Forelimb muscle (tissue), 1 donor: ENCODE measurements around the gene ZNF714. TPM values are rescaled to one million over a fixed set of nuclear protein-coding genes. Genes with fewer than 3 reads are reported as not detected.

Source experiments
- DNase-seq: peaks from one replicate; pipeline ENCODE4 v3.0.0-alpha.2; 2013; ENCODE audit warnings: low read depth
- polyA plus RNA-seq: library from polyadenylated mRNA; unstranded; fragments of 120-200 nt; gene quantifications from one replicate; pipeline ENCODE4 v1.2.1, GENCODE V29; 2013; ENCODE audit not compliant: insufficient read length

Gene ZNF714
- 11.6 TPM for polyA plus RNA-seq

DNA sequence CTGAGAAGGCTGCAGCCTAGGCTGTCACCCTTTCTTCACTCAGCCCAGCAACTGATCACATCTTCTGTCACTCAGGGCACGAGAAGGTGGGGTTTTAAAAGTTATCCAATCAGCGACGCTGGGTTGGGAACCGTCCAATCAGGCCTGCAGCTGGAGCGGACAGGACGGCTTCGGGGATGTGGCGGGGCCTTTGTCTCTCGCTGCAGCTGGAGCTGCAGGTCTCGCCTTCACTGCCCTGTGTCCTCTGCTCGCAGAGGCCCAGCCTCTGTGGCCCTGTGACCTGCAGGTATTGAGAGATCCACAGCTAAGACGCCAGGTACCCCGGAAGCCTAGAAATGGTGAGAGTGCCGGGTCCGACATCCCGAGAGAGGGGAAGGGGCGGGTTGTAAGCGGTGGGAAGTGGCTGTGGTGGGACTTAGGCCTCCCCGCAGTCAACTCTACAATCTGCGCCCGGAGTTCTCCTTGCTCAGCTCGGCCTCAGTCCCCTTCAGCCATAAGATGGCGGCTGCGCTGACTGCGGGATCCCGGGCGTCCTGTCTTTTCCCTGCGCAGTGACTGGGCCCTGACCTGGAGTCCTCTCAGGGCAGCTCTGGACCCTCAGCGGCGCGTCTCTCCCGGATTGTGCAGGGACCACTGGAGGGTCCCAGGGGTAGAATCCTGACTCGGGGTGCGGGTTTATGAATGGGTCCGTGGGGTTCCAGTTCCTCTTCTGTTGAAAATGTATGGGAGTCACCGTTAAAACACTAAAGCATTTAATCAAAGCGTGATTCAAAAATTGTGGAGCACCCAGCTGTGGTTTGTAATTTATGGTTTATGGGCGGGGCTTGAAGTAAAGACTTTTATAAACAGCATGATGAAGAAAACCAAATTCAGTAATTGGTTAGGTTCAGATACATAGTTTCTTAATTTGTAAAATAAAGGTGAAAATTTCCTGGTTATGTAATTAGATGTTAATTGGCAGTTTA, at the start of gene ZNF714:
ZNF714 (plus strand) TSS at position 193 of the 965 bp plus-strand sequence. CDS start 16,066 bp downstream, outside the sequence.
- peak; percentile 93 for DNase-seq

DNA sequence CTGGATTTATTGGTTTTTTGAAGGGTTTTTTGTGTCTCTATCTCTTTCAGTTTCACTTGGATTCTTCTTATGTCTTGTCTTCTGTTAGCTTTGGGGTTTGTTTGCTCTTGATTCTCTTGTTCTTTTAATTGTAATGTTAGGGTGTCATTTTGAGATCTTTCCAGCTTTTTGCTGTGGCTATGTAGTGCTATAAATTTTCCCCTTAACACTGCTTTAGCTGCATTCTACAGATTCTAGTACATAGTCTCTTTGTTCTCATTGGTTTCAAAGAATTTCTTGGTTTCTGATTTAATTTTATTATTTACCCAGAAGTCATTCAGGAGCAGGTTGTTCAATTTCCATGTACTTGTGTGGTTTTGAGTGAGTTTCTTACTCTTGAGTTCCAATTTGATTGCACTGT, 37.0 kb upstream of the ZNF714 start:
- no peak for DNase-seq

DNA sequence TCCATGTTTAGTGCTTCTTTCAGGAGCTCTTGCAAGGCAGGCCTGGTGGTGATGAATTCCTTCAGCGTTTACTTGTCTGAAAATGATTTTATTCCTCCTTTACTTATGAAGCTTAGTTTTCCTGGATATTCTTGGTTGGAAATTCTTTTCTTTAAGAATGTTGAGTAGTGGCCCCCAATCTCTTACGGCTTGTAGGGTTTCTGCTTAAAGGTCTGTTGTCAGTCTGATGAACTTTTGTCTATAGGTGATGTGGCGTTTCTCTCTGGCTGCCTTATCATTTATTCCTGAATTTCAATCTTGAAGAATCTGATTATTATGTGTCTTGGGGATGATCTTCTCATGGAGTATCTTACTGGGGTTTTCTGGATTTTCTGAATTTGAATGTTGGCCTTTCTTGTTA, 35.5 kb upstream of the ZNF714 start:
- no peak for DNase-seq

DNA sequence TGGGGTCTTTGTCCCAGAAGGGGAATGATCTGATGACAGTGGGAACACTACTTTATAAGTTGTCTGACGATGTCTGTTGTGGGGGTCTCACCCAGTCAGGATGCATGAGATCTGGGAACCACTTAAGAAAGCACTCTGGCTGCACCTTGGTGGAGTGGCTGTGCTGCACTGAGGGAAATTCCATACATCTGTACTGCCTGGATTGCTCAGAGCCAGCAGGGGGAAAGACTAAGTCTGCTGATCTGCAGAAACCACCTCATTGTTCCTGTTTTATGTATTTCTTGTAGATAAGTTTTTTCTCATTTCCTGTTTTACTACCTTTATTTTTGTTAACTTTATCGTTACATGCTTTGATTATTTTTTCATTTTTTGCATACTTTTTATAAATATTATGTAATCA, 34.3 kb upstream of the ZNF714 start:
- DNase-seq, result no peak

DNA sequence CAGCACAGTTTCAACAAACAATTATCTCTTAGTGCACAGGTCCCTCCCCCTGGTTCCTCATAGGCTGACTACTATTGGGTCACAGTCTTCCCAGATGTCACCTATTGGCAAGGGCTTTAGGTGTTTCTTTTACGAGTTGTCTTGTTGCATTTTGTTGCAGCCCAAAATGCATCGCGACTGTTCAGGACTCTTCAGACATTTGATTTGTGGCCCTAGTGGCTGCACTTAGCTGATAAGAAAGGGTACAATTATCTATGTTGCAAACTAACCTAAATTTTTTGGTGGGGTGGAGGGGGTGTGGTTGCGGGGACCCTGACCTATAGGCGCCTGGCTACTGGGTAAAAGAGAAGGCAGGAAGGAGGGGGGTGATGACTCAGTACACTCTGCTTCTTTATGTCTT, 29.1 kb upstream of the ZNF714 start:
- DNase-seq, result no peak

DNA sequence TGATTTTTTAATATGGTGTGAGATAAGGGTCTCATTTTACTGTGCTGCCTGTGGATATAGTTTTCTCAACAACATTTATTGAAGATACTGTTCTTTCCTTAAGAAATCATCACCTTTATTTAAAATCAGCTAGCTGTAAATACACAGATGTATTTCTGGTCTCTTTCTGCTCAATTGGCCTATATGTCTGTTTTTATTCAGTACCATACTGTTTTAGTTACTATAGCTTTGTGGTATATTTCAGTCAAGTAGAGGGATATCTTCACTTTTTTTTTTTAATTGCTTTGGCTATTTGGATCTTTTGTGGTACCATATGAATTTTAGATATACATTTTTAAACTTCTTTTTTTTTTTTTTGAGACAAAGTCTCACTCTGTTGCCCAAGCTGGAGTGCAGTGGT, 16.7 kb upstream of the ZNF714 start:
- no peak for DNase-seq

DNA sequence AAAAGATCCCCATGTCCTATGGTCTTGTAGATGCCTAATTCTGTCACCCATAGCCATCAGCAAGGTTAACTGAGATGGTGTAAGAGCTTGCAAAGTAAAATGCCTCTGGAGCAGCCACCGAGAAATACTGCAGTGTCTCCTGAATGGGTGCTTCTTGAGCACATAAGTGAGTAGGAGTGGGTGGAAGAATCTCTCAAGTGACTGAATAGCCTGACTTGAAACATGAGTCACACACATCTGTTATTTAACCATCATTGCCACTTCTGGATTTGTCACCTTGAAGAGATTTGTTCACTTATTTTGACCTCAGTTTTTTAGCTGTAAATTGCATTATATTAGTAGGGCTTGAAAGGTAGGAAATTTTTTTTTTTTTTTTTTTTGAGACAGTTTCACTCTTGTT, 2.3 kb downstream of the ZNF714 start:
- no peak for DNase-seq

DNA sequence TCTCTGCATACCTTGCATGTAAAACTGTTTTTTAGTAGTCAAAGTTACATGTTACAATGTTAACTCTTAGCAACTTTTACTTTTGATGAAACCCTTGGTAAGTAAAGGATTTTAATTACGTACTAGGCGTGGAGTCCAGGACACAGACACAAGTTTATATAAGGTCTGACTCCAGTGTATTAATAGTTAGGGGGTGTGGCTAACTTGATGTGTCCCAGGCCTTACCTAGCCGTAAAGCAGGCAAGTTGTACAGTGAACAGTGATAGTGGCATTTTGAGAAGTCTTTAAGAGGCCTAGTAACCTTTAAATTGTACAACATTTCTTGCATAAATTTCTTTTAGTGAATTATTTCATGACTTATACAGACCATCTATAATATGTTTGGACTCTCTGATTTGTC, 5.9 kb downstream of the ZNF714 start:
- no peak for DNase-seq

DNA sequence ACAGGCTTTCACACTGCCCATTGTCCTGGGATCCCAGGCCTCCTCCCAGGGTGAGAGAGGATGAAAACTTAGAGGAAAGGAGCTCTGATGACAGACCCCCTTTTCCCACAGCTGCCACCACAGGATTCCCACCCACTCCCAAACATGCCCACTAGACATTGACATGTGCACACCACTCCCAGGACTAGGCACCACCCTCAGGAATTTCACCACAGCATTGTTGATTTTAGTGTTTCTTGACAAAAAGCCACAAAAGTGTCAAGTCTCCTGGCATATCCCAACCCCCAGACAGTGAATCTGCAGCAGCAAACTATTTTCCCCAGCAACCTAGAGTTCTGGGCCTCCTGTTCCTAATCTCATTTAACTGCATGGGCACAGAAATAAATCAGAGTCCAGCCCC, 10.1 kb downstream of the ZNF714 start:
- DNase-seq, result no peak

DNA sequence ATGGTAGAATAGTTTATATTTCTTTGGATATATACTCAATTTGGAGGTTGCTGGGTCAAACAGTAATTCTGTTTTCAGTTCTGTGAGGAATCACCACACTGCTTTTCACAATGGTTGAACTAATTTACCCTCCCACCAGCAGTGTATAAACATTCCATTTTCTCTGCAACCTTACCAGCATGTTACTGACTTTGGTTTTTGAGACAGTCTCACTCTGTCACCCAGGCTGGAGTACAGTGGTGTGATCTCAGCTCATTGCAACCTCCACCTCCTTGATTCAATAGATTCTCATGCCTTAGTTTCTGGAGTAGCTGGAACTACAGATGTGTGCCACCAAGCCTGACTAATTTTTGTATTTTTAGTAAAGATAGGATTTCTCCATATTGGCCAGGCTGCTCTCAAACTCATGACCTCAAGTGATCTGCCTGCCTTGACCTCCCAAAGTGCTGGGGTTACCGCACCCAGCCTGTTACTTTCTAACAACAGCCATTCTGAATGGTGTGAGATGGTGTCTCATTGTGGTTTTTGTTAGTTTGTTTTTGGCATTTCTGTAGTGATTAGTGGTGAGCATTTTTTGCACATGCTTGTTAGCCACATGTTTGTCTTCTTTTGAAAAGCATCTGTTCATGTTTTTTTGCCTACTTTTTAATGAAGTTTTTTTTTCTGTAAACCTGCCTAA, 12.5 kb downstream of the ZNF714 start:
- DNase-seq, result no peak

DNA sequence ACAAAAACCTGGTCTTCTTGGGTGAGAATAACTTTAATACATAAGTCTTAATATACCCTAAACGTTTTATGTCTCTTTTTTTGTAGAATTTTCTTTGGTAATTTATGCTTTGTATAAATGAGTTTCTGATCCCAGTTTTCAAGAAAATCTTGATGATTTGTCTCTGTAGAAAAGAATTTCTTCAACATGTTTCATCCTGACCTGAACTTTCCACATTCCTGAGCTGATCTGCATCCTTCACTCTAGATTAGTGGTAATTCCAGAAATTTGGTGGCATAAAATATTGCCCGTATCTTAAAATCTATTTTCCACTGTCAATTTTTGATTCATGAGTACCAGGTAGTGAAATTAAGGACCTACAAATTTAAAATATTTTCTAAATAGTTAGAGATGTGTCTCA, 16.3 kb downstream of the ZNF714 start:
- no peak for DNase-seq

DNA sequence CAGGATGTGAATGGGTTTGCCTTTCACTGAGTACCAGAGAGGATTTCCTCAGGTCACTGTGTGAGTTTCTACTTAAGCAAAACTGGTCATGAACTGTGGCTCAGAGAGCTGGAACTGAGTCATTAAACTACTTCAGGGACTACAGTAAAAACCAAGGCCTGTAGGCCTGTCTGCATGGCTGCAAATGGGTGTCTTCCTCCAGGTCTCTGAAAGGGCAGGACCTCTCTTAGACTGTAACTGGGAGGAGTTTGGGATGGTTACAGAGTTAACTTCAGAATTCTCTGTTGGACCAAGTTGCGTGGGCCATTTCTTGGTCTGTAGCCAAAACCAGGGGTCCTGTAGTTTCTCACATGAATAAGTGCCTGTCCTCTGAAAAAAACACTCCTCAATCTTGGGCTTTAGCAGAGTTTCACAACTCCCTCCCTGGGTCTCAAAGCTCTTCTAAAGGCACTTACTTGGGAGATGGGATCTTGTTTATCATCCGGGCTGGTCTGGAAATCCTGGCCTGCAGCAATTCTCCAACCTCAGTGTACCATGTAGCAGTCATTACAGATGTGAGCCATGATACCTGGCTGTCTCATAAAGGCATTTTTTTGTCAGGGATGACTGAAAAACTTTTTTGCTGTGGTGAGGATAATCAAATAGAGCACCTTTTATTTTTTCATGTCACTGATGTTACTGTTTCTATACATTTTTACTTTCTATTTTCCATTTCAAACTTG, 19.7 kb downstream of the ZNF714 start:
- DNase-seq, result no peak

DNA sequence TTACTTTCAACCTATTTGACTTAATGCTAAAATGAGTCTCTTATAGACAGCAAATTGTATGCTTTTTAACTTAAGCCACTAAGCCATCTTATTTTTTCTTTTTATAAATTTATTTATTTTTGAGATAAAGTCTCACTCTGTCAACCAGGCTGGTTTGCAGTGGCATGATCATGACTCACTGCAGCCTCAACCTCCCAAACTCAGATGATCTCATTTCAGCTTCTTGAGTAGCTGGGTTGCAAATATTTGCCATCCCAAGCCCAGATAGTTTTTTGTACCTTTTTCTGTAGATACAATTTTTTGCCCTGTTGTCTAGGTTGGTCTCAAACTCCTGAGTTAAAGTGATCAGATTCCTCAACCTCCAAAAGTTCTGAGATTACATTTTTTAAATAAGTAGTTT, 27.1 kb downstream of the ZNF714 start:
- no peak for DNase-seq

DNA sequence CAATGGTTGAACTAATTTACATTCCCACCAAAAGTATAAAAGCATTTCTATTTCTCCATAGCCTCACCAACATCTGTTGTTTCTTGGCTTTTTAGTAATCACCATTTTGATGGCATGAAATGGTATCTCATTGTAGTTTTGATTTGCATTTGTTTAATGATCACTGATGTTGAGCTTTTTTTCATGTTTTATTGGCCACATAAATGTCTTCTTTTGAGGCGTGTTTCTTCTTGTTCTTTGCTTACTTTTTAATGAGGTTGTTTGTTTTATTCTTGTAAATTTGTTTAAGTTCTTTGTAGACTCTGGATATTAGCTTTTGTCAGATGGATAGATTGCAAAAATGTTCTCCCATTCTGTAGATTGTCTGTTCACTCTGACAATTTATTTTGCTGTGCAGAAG, 28.2 kb downstream of the ZNF714 start:
- DNase-seq, result no peak

DNA sequence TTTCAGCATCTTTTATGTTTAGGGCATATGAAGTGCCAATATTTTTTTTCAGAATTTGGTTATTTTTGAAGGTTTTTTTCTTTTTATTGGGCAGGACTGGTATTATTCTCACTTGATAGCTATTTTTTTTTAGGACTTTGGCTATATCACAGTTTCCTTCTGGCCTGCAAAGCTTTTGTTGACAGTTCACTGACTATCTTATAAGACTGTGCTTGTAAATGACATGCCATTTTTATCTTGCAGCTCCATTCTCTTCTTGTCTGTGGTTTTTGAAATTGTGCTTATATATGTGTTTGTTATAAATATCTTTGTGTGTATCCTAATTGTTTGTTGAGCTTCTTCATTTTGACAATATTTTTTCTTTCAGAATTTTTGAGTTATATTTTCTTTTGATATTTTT, 33.4 kb downstream of the ZNF714 start:
- DNase-seq, result no peak

DNA sequence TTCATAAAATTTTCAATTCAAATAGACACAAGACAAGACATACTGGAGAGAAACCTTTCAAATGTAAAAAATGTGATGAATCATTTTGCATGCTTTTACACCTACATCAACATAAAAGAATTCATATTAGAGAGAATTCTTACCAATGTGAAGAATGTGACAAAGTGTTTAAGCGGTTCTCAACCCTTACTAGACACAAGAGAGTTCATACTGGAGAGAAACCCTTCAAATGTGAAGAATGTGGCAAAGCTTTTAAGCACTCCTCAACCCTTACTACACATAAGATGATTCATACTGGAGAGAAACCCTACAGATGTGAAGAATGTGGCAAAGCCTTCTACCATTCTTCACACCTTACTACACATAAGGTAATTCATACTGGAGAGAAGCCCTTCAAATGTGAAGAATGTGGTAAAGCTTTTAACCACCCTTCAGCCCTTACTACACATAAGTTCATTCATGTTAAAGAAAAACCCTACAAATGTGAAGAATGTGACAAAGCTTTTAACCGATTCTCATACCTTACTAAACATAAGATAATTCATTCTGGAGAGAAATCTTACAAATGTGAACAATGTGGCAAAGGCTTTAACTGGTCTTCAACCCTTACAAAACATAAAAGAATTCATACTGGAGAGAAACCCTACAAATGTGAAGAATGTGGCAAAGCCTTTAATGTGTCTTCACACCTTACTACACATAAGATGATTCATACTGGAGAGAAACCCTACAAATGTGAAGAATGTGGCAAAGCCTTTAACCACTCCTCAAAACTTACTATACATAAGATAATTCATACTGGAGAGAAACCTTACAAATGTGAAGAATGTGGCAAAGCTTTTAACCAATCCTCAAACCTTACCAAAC, 35.3 kb downstream of the ZNF714 start:
- no peak for DNase-seq

DNA sequence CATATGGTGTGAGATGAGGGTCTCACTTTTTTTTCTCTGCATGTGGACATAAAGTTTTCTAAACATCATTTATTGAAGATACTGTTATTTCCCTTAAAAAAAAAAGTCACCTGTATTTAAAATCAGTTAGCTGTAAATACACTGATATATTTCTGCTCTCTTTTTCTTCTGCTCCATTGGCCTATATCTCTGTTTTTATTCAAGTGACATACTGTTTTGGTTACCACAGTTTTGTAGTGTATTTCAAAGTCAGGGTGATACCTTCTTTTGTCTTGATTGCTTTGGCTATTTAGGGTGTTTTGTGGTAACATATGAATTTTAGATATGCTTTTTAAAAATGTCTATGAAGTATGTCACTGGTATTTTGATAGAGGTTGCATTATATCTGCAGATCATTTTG, 44.1 kb downstream of the ZNF714 start:
- DNase-seq, result no peak

DNA sequence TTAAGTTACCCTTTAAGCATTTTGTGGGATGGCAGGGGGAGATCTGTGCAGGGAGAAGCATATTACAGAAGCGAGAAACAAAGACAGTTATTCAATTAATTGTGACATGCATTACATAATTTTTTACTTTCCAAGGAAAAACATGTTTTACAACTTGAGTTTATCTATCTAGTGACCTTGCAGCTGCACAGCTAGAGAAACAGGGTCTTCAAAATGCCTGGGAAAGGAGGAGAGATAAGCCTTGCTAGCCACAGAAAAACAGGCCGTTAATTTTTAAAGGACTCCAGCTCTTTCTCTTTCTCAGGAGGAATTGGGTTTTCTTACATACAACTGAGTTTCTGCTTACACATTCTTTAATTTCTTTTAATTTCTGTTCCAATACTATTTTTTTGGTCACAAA, 45.0 kb downstream of the ZNF714 start:
- no peak for DNase-seq

DNA sequence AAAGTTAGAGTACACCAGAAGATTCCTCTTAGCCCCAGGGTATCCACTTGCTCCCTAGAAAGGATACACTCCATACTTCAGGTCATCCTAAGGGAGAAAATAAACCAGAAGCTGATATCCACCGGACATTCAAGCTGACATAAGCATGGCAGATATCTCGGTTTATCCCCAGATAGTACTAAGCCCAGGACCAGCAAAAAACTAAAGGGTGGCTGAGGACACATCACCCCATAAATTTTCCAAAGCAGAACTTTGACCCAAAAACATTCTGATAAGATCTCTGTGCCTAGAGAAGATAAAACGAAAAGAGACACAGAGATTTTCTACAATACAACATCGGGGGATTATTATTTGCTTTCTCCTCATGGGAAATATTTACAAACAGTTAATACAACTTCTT, 45.9 kb downstream of the ZNF714 start:
- no peak for DNase-seq

DNA sequence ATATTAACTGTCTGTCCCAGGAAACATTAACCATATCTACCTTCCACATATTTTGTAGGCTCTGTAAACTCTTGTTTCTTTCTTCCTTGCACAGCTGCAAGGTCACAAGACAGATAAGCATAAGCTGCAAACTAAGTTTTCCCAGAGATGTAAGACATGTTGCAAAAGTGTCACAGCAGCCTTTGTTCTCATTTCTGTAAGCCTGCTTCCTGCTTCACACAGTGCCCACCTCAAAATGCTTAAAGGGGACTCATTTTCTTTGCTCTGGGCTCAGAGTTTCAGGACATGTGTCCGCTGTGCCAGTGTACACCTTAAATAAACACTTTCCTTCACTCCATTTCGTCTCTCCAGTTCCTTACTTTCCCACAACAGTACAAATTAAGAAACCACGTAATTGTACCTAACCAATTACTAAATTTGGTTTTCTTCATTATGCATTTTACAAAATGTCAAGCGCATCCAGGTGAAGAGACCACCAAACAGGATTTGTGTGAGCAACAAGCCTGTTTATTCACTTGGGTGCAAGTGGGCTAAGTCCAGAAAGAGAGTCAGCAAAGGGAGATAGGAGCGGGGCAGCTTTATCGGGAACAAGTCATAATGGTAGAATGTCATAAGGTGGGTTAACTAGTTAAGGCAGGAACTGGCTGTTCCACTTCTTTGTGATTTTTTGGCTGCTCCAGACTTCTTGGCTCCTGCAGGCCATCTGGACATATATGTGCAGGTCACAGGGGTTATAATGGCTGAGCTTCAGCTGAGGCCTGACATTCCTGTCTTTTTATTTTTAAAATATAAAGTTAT, 47.1 kb downstream of the ZNF714 start:
- DNase-seq, result no peak
